Measurements from ENCODE around the gene MAP3K10. TPM values are rescaled to one million over a fixed set of nuclear protein-coding genes. Genes with fewer than 3 reads are reported as not detected.

The MAP3K10 gene
- total RNA-seq, 1 experiment from 2014 or later = 11.8 TPM

DNA sequence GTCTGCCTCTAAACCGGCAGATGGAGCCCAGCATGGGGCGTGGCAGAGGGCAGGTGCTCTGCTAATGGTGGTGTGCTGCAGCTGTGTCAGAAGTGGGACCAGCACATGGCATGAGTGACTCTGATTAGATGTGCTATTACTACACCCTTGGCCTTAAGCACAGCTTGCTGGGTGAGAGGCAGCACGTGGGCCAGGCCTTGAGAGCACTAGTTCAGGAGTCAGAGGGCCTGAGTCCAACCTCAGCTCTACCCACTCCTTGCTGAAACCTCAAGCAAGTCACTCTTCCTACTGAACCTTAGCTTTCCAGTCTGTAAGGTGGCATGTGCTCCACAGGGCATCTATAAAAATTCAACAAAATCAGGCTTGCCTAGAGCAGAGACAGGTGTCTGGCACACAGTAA is 71.2 kb downstream of the MAP3K10 start:
- H3K36me3 ChIP-seq (ENCODE audit: control insufficient read depth, insufficient read depth, low read length) = peaks cover 6% of the 10 kb centered on the region
- H3K4me1 ChIP-seq = no peaks in the 10 kb centered on the region
- ChIA-PET POLR2A (no interaction called here), CTCF (interaction anchor here (0.6 kb wide), 1 partner anchor 61 kb away, joined by 3 read pairs; no protein-coding TSS in a partner anchor)
- H3K4me3 Mint-ChIP-seq (ENCODE audit: unreplicated experiment) = no peak overlapping the region
- H3K27me3 Mint-ChIP-seq (ENCODE audit: insufficient read depth, unreplicated experiment) = no peaks in the 10 kb centered on the region
- H3K36me3 Mint-ChIP-seq (ENCODE audit: insufficient read depth, unreplicated experiment) = peaks cover 39% of the 10 kb centered on the region
- TF ChIP-seq, protein P1, sequence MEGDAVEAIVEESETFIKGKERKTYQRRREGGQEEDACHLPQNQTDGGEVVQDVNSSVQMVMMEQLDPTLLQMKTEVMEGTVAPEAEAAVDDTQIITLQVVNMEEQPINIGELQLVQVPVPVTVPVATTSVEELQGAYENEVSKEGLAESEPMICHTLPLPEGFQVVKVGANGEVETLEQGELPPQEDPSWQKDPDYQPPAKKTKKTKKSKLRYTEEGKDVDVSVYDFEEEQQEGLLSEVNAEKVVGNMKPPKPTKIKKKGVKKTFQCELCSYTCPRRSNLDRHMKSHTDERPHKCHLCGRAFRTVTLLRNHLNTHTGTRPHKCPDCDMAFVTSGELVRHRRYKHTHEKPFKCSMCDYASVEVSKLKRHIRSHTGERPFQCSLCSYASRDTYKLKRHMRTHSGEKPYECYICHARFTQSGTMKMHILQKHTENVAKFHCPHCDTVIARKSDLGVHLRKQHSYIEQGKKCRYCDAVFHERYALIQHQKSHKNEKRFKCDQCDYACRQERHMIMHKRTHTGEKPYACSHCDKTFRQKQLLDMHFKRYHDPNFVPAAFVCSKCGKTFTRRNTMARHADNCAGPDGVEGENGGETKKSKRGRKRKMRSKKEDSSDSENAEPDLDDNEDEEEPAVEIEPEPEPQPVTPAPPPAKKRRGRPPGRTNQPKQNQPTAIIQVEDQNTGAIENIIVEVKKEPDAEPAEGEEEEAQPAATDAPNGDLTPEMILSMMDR (IDR thresholded peaks at IDR 0.05; ENCODE audit: insufficient read depth in 1 of 2, low read depth in 1 of 2, low read length in 1 of 2, severe bottlenecking in 1 of 2, unreplicated experiment in 1 of 2) = no peak
- intact Hi-C loops (cut with micrococcal nuclease; ENCODE audit: unreplicated experiment) = no loop called here
- no peak overlapping the region for H3K27ac Mint-ChIP-seq (ENCODE audit: unreplicated experiment)
- H3K27me3 ChIP-seq (replicated peaks; ENCODE audit: control insufficient read depth, insufficient read depth, low read length) = no peaks in the 10 kb centered on the region
- no peaks in the 10 kb centered on the region for H3K4me1 Mint-ChIP-seq (ENCODE audit: low read depth, unreplicated experiment)
- H3K9me3 ChIP-seq = no peaks in the 10 kb centered on the region
- H3K9me3 Mint-ChIP-seq (ENCODE audit: unreplicated experiment) = no peaks in the 10 kb centered on the region
- no peak overlapping the region for H3K4me3 ChIP-seq (ENCODE audit: low read depth, low read length)
- no peak for DNase-seq
- no TSS peak for BruUV-seq (replicated peaks)

DNA sequence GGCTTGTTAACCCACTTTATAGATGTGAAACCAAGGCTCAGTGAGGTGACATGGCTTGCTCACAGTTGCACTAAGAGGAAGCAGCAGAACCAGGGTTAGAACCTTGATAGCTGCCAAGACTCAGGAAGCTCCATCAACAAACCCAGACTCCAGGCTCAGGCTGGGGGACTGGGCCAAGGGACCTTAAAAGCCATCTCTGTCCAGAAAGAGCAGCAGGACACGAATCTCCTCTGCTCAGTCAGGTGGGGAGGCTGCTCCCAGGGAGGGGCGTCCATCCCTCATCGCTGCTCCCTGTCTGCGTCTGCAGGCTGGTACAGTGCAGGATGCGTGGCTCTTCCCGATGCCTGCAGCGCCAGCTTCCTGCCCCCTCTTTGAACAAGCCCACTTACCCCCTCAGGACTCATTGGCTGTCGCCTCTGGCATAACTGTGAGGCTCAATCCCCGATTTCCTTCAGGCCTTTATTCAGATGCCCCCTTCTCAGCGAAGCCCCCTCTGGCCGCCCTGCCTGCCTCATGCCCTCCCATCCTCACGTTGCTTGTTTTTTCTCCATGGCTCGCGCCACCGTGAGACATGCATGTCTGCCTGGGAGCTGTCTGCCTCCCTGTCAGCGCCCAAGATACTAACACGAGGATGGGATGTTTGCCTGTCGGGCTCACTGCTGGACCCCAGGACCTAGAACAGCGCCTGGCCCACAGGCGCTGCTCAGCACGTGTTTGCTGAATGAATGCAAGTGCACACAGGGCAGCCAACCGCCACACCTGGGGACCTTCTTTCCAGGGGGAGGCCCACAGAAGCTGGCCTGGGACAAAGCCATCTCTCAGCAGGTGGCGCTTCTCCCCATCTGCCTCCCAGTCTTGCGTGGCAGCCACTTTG is 72.5 kb downstream of the MAP3K10 start:
- ChIA-PET CTCF (interaction anchor here (0.5 kb wide), 1 partner anchor 16 kb away, joined by 3 read pairs; no protein-coding TSS in a partner anchor), POLR2A (no interaction called here)
- no peaks in the 10 kb centered on the region for H3K4me1 ChIP-seq
- peaks cover 6% of the 10 kb centered on the region for H3K36me3 ChIP-seq (ENCODE audit: control insufficient read depth, insufficient read depth, low read length)
- TF ChIP-seq, protein P1 (IDR thresholded peaks at IDR 0.05; ENCODE audit: insufficient read depth in 1 of 2, low read depth in 1 of 2, low read length in 1 of 2, severe bottlenecking in 1 of 2, unreplicated experiment in 1 of 2) = no peak
- Mint-ChIP-seq H3K4me1 (ENCODE audit: low read depth, unreplicated experiment) (no peaks in the 10 kb centered on the region), H3K27me3 (ENCODE audit: insufficient read depth, unreplicated experiment) (no peaks in the 10 kb centered on the region), H3K4me3 (ENCODE audit: unreplicated experiment) (no peak overlapping the region), H3K9me3 (ENCODE audit: unreplicated experiment) (no peaks in the 10 kb centered on the region), H3K36me3 (ENCODE audit: insufficient read depth, unreplicated experiment) (peaks cover 37% of the 10 kb centered on the region), H3K27ac (ENCODE audit: unreplicated experiment) (no peak overlapping the region)
- no peak overlapping the region for H3K4me3 ChIP-seq (ENCODE audit: low read depth, low read length)
- H3K9me3 ChIP-seq = no peaks in the 10 kb centered on the region
- BruUV-seq (replicated peaks) = no TSS peak
- no peaks in the 10 kb centered on the region for H3K27me3 ChIP-seq (replicated peaks; ENCODE audit: control insufficient read depth, insufficient read depth, low read length)
- intact Hi-C loops (cut with micrococcal nuclease; ENCODE audit: unreplicated experiment) = no loop called here
- no peak for DNase-seq

DNA sequence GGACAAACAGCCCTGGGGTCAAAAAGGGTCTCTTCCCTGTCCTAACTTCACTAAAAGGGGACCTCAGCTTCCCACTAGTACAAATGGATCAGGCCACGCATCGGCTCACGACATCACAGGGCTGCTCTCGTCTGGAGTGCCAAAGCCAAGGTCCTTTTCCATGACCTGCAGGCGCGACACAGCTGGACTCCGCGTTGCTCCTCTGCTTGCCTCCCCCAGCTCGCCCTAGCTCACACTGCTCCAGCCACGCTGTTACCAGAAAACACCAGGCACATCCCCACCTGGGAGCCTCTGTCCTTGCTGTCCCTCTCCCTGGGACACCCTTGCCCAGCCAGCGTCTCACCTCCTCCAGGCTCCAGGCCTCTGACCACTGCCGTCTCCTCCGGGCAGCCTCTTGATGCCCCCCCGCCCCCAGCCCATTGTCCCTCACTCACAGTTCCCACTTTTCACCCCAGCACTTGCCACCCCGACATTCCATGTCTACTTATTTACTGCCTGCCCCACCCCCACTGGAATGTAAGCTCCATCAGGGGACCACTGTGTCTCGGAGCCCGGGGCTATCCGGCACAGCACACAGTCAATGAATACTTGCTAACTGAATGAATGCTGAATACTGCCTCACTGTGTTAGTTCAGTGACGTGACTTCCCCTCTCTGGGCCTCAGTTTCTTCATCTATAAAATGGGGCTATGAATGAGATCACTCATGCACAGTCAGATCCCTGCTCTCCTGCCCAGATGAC is 73.3 kb downstream of the MAP3K10 start:
- BruUV-seq (replicated peaks) = no TSS peak
- no peak for DNase-seq
- Mint-ChIP-seq H3K4me3 (ENCODE audit: unreplicated experiment) (no peak overlapping the region), H3K27ac (ENCODE audit: unreplicated experiment) (no peak overlapping the region), H3K36me3 (ENCODE audit: insufficient read depth, unreplicated experiment) (peaks cover 44% of the 10 kb centered on the region), H3K4me1 (ENCODE audit: low read depth, unreplicated experiment) (no peaks in the 10 kb centered on the region), H3K27me3 (ENCODE audit: insufficient read depth, unreplicated experiment) (no peaks in the 10 kb centered on the region), H3K9me3 (ENCODE audit: unreplicated experiment) (no peaks in the 10 kb centered on the region)
- peaks cover 6% of the 10 kb centered on the region for H3K36me3 ChIP-seq (ENCODE audit: control insufficient read depth, insufficient read depth, low read length)
- H3K4me3 ChIP-seq (ENCODE audit: low read depth, low read length) = no peak overlapping the region
- intact Hi-C loops (cut with micrococcal nuclease; ENCODE audit: unreplicated experiment) = no loop called here
- no peaks in the 10 kb centered on the region for H3K27me3 ChIP-seq (replicated peaks; ENCODE audit: control insufficient read depth, insufficient read depth, low read length)
- TF ChIP-seq, protein P1 (IDR thresholded peaks at IDR 0.05; ENCODE audit: insufficient read depth in 1 of 2, low read depth in 1 of 2, low read length in 1 of 2, severe bottlenecking in 1 of 2, unreplicated experiment in 1 of 2) = no peak
- CTCF ChIA-PET = no interaction called here
- POLR2A ChIA-PET = no interaction called here
- no peaks in the 10 kb centered on the region for H3K4me1 ChIP-seq
- no peaks in the 10 kb centered on the region for H3K9me3 ChIP-seq

Measured in Caco-2 (cell line).